ENCODE measurements around the gene MDM2. TPM values are rescaled to one million over a fixed set of nuclear protein-coding genes. Genes with fewer than 3 reads are reported as not detected.

MDM2 gene
- total RNA-seq: 10 to 100 TPM; 80.2 to 94.7 TPM
- long read RNA-seq, full-length matches to known transcripts: 7 of 11 reads
- long read RNA-seq, partial matches to known transcripts: 2 of 11 reads
- long read RNA-seq, other reads (novel, unspliced or antisense): 2 of 11 reads

DNA sequence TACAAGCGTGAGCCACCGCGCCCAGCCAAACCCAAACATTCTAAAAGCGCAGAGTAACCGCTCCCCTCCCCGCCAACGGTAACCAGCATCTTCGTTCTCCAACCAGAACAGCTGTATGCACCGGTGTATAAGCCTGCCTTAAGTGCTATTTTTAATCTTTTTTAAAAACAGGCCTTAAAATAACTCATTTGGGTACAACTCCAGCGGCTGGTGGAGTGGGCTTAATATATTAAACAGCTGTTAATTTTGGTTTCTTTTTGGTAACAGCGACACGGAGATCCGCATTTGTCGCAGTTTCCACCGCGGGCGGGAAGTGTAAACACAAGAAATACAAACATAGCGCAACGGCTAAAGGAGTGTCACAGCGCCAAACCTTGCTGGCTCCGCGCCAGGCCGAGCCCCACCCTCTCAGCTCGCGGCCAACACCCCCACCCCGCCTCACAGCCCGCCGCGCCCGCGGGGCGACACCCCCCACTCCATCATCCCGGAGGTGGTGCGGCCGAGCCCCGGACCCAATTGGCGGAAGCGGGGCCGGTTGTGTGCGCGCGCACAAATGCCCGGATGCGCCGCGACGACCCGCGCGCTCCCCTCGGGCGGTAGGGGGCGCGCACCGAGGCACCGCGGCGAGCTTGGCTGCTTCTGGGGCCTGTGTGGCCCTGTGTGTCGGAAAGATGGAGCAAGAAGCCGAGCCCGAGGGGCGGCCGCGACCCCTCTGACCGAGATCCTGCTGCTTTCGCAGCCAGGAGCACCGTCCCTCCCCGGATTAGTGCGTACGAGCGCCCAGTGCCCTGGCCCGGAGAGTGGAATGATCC lies at the start of gene MDM2:
MDM2 (plus strand) TSS at position 602 of the 812 bp plus-strand sequence. CDS start 301 bp downstream, outside the sequence.
- DNase-seq (peak; percentile 96 to 97), ATAC-seq (peak; percentile 90)
- intact Hi-C loops (cut with DNase I, micrococcal nuclease): no loop called here

GRCh38 chr12:68759852-68760251 lies 48.1 kb upstream of the MDM2 start:
- ATAC-seq (no peak), DNase-seq (no peak)
- intact Hi-C loops (cut with DNase I, micrococcal nuclease): no loop called here

- peak; percentile 42 for ATAC-seq
These were observed 47.1 kb upstream of the MDM2 start for GRCh38 chr12:68760806-68761441.

DNA sequence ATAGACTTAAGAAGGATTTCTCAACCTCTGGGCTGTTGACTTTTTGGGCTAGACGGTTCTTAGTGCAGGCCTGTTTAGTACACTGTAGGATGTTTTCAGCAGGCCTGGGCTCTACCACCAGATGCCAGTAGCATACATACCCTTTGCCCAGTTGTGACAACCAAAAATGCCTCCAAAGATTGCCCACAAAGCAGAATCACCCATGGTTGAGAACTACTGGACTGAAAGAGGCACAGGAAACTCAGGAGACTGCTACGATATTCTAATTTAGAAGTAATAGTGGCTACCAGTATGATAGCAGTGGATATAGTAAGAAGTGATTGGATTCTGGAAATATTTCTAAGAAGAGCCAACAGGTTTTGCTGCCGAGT lies 46.5 kb upstream of the MDM2 start:
- ATAC-seq: no peak
- DNase-seq: no peak

More at GRCh38 chr12:68760806-68761441, 47.1 kb upstream of the MDM2 start:
- intact Hi-C loops (cut with DNase I, micrococcal nuclease): no loop called here
- no peak for DNase-seq

GRCh38 chr12:68761901-68762630 lies 45.9 kb upstream of the MDM2 start:
- ATAC-seq (no peak), DNase-seq (no peak)
- intact Hi-C loops (cut with DNase I, micrococcal nuclease): no loop called here

More for the DNA sequence above, 46.5 kb upstream of the MDM2 start:
- intact Hi-C loops (cut with DNase I, micrococcal nuclease): no loop called here

DNA sequence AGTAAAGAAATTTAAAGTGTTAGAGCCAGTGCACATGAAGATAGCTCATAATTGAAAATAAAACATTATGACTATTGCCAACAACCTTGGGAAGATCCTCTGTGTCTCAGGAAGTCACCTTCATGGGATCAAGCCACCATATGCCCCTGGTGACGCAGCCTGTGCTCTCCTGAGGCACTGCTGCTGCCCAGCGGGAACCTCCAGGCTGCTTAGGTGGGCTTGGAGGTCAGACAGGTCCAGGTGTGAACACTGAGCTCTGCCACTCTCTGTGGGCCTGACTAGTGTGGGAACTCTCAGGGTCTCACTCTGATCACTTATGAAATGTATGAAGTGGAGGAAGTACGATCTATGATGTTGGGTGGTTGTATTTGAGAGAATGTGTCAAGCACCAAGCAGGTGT lies 45.3 kb upstream of the MDM2 start:
- no peak for DNase-seq
- no peak for ATAC-seq
- intact Hi-C loops (cut with DNase I, micrococcal nuclease): no loop called here

GRCh38 chr12:68765696-68766095 lies 42.3 kb upstream of the MDM2 start:
- no peak for DNase-seq
- intact Hi-C loops (cut with DNase I, micrococcal nuclease): no loop called here
- no peak for ATAC-seq

DNA sequence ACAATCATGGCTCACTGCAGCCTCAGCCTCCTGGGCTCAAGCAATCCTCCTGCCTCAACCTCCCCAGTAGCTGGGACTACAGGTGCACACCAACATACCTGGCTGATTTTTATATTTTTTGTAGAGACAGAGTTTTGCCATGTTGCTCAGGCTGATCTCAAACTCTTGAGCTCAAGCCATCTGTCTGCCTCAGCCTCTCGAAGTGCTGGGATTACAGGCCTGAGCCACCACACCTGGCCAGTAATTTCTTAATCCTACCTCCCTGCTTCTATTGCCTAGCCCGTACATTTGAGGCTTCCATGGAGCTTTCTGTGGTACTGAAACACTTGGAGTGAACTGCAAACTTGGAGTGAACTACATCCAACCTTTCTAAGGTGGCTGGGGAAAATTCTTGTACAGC lies 41.3 kb upstream of the MDM2 start:
- intact Hi-C loops (cut with DNase I, micrococcal nuclease): no loop called here
- no peak for ATAC-seq
- no peak for DNase-seq

- DNase-seq: no peak
- no peak for ATAC-seq
- intact Hi-C loops (cut with DNase I, micrococcal nuclease): no loop called here
These were observed 40.8 kb upstream of the MDM2 start for GRCh38 chr12:68767191-68767590.

GRCh38 chr12:68768431-68768939 lies 39.5 kb upstream of the MDM2 start:
- no peak for DNase-seq
- no peak for ATAC-seq
- intact Hi-C loops (cut with DNase I, micrococcal nuclease): no loop called here

- intact Hi-C loops (cut with DNase I, micrococcal nuclease): no loop called here
- DNase-seq (no peak), ATAC-seq (no peak)
These were observed 38.0 kb upstream of the MDM2 start for GRCh38 chr12:68769941-68770340.

DNA sequence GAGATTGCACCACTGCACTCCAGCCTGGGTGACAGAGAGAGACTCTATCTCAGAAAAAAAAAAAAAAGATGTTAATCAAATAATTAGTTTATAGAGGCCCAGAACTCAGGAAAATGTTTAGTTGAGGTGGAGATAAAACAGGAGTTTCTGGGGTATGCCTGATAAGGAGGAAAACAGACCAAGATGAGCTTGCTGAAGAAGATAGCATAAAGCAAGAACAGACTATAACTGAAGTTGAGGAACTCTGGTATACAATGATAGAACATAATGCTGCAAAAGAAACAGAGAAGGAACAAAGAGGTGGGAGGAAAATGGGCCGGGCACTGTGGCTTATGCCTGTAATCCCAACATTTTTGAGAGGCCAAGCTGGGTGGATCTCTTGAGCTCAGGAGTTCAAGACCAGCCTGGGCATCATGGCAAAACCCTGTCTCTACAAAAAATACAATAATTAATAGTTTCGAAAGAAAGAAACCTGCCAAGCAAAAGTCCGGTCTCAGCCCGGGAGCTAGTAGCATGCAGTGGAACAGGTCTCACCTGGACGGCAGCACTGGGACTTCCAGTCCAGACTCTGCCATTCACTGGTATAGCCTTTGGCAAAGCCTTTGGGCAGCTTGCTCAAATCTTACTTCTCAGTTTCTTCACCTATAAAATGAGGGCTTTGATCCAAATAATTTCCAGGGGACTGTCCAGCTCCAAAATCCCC lies 36.6 kb upstream of the MDM2 start:
- DNase-seq (no peak), ATAC-seq (no peak)
- intact Hi-C loops (cut with DNase I, micrococcal nuclease): no loop called here

GRCh38 chr12:68772714-68773113 lies 35.3 kb upstream of the MDM2 start:
- ATAC-seq: no peak
- DNase-seq: peak in 1 of 2 donors; percentile 13
- intact Hi-C loops (cut with DNase I, micrococcal nuclease): no loop called here

DNA sequence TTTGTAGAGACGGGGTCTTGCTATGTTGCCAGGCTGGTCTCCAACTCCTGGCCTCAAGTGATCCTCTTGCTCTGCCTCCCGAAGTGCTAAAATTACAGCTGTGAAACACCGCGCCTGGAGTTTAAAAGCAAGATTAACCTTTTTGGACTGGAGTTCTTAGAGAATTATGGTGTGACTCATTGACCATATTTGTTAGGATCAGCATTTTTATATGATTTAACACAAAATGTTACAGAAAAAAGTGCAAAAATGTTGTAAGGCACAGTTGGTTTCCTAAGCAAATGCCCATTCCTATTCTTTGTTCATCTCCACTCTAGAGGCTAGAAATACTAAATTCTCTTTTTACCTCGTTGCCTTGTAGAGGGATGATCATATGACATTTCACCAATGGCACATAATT lies 34.4 kb upstream of the MDM2 start:
- intact Hi-C loops (cut with DNase I, micrococcal nuclease): no loop called here
- no peak for ATAC-seq
- no peak for DNase-seq

DNA sequence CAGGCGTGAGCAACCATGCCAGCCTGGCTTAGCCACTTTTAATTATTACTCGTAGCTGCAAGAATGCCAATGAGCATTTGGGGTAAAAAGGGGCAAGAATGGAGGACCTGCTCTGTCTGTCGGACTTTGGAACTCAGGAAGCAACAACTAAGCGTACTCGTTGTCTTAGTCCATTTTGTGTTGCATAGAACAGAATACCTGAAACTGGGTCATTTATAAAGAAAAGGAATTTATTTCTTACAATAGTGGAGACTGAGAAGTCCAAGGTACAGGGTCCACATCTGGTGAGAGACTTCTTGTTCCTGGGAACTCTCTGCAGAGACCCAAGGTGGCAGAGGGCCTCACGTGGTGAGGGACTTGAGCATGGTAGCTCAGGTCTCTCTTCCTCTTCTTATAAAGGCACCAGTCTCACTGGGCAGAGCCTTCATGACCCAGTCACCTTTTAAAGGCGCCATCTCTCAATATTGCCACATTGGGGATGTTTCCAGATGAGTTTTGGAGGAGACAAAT lies 32.8 kb upstream of the MDM2 start:
- intact Hi-C loops (cut with DNase I, micrococcal nuclease): no loop called here
- ATAC-seq: no peak
- no peak for DNase-seq

DNA sequence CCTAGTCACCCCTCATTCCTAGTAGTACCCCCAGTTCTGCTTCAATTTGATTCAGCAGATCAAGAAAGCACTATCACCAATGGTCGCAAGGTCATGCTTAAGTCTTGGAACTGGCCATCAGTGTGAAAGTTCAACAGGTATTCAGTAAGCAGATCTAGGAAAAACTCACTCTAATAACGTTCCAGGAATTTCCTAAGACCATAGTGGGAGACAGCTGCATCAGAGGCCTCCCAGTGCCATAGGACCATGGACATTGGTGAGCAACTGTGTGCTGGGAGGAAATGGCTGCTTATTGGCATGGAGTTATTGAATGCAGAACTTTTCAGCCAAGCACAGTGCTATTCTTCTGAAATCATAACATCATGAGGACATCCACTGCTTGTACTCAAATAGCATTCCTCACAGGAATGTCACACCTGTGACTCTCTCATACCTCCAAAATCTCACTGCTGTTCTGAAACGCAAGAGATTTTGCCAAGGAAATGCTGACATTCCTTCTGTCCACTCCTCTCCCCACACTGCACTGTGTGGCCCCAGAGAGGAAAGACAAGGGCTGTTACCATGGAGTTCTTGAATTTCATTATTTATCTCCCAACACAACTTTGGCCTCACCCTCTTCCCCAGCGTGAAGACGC lies 30.9 kb upstream of the MDM2 start:
- ATAC-seq (no peak), DNase-seq (no peak)
- intact Hi-C loops (cut with DNase I, micrococcal nuclease): no loop called here

DNA sequence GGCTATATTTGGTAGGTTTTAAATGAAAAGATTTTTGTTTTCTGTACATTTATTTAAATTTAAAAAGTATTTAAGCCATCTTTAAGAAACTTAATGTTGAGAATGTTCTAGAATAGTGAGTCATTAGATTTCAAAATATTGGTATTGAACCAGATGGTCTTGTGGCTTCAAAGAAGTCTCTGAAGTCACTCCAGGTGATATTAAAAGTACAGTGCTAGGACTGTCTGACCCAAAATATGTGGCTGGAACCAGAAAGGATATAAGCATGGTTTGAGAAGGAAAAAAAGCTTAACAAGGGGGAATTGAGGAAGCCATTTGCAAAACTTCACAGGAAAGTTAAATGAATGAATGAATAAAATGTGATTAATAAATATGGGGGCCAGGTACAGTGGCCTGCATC lies 28.7 kb upstream of the MDM2 start:
- ATAC-seq: no peak
- no peak for DNase-seq
- intact Hi-C loops (cut with DNase I, micrococcal nuclease): no loop called here

- DNase-seq (no peak), ATAC-seq (no peak)
- intact Hi-C loops (cut with DNase I, micrococcal nuclease): no loop called here
These were observed 27.2 kb upstream of the MDM2 start for GRCh38 chr12:68780731-68781130.
